Ramos (cell line): ENCODE measurements around the gene POLA2.

ENCODE experiments used
- in situ Hi-C: fragments of 300-500 bp; cut with MboI; formaldehyde crosslinking; loops from one replicate; pipeline ENCODE4 v1.14.3; 2022; ENCODE audit warnings: low sequenced_read_pairs; ENCODE audit not compliant: unreplicated experiment

Gene POLA2

GRCh38 chr11:65279741-65280440, 18.1 kb downstream of the POLA2 start:
- in situ Hi-C loops, result no loop called here

- in situ Hi-C loops, result no loop called here
Observed at GRCh38 chr11:65280646-65281045, 18.9 kb downstream of the POLA2 start.

GRCh38 chr11:65286686-65287085, 24.9 kb downstream of the POLA2 start:
- in situ Hi-C loops, result no loop called here

GRCh38 chr11:65287601-65288000, 25.8 kb downstream of the POLA2 start:
- in situ Hi-C loops, result no loop called here

GRCh38 chr11:65288706-65289536, 27.2 kb downstream of the POLA2 start:
- in situ Hi-C loops, result no loop called here

- in situ Hi-C loops, result no loop called here
Observed at GRCh38 chr11:65290448-65291165, 28.8 kb downstream of the POLA2 start.

- in situ Hi-C loops, result no loop called here
Observed at GRCh38 chr11:65291613-65292012, 29.9 kb downstream of the POLA2 start.

GRCh38 chr11:65292890-65293289, 31.1 kb downstream of the POLA2 start:
- in situ Hi-C loops, result no loop called here

GRCh38 chr11:65293909-65294381, 32.2 kb downstream of the POLA2 start:
- in situ Hi-C loops, result no loop called here

GRCh38 chr11:65295001-65295400, 33.2 kb downstream of the POLA2 start:
- in situ Hi-C loops, result no loop called here

GRCh38 chr11:65295571-65296341, 34.0 kb downstream of the POLA2 start:
- in situ Hi-C loops, result no loop called here

GRCh38 chr11:65297026-65297672, 35.4 kb downstream of the POLA2 start:
- in situ Hi-C loops, result no loop called here

GRCh38 chr11:65298131-65298535, 36.4 kb downstream of the POLA2 start:
- in situ Hi-C loops, result no loop called here

GRCh38 chr11:65298655-65299179, 37.0 kb downstream of the POLA2 start:
- in situ Hi-C loops, result no loop called here

GRCh38 chr11:65300621-65301275, 39.0 kb downstream of the POLA2 start:
- in situ Hi-C loops, result no loop called here

GRCh38 chr11:65301491-65302329, 39.9 kb downstream of the POLA2 start:
- in situ Hi-C loops, result no loop called here

- in situ Hi-C loops, result no loop called here
Observed at GRCh38 chr11:65303555-65303954, 41.8 kb downstream of the POLA2 start.

GRCh38 chr11:65304110-65304509, 42.3 kb downstream of the POLA2 start:
- in situ Hi-C loops, result no loop called here
